ENCODE results near the gene NT5DC1.

GRCh38 chr6:116173928-116174327 is 73.3 kb downstream of the NT5DC1 start:
- no peak for TF ChIP-seq EP300 (IDR thresholded peaks at IDR 0.05)
- no peak for TF ChIP-seq CTCF (IDR thresholded peaks at IDR 0.05)
- no peak for TF ChIP-seq POLR2A (IDR thresholded peaks at IDR 0.05)
